Measurements from ENCODE around the gene PDF.
"Not testable (repeated sequence)": the region's sequence is repeated elsewhere in the genome, so short reads cannot be mapped to it uniquely, and the experiment has no call there.

PDF gene

DNA sequence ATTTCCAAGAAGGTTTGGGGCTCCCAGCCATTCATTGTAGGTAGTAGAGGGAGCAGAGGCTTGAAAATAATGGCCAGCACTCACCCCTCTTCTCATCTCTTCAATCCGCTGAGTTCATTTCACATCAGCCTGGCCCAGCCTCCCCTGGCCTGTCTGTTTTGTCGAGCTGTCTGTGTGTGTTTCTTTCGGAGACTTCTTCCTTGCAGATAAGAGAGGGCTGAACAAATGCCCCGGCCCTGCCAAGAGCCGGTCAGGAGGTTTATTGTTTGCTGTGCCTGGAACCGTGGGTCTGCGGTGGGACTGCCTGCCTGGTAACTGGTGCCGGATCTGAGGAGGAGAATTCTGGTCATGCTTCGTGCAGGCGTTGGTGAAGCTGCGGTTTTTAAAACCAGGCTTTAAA, 15.9 kb downstream of the PDF start:
- DNase-seq: no peak

DNA sequence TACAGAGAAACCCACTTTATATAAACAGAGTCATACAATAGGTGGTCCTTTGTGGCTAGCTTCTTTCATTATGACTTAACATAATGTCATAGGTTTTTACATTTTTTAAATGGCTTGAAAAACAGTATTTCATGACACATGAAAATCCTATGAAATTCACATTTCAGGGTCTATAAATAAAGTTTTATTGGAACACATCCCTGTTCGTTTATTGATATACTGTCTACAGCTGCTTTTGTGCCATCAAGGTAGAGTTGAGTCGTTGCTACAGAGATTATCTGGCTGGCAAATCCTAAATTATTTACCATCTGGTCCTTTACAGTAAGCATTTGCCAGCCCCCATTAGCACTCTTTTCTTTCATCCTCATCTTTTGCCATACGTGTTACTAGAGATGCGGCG, 16.9 kb downstream of the PDF start:
- DNase-seq: no peak

DNA sequence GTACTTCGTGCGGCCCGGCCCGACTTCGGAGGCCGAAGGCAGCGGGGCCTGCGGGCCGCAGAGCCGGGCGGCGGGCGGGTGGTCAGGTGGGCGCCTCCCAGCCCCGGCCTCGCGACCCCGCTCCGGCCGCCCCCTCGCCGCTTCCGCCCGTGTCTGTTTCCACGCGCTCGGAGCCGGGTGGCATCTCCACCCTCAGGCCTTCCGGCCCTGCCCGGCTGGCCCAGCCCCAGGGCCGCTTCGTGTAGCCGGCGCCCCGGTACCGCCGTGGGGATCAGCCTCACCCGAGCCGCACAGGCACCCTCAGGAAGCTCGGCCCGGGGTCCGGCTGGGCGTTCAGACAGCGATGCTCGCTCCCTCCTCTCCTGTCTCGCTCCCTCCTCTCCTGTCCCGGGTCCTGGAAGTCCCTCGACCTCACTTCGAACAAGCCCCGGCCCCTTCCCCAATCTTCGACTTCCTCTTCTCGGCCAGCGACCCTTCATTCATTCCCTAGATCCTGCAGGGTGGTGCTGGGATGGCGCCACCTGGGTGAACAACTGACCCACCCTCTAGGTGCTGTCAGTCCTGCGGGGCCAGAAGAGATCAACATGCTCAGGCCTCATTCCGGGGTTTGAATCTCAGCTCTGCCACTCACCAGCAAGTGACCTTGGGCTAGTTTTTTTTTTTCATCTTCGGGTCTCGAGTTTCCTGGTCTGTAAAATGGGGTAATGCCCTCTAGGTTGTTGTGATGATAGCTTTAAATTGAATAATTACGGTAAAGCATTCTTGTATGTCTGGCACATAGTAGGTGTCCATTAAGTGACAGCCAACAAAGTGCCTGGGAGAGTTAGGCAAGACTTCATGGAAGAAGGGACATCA, 18.6 kb downstream of the PDF start:
- no peak for DNase-seq

DNA sequence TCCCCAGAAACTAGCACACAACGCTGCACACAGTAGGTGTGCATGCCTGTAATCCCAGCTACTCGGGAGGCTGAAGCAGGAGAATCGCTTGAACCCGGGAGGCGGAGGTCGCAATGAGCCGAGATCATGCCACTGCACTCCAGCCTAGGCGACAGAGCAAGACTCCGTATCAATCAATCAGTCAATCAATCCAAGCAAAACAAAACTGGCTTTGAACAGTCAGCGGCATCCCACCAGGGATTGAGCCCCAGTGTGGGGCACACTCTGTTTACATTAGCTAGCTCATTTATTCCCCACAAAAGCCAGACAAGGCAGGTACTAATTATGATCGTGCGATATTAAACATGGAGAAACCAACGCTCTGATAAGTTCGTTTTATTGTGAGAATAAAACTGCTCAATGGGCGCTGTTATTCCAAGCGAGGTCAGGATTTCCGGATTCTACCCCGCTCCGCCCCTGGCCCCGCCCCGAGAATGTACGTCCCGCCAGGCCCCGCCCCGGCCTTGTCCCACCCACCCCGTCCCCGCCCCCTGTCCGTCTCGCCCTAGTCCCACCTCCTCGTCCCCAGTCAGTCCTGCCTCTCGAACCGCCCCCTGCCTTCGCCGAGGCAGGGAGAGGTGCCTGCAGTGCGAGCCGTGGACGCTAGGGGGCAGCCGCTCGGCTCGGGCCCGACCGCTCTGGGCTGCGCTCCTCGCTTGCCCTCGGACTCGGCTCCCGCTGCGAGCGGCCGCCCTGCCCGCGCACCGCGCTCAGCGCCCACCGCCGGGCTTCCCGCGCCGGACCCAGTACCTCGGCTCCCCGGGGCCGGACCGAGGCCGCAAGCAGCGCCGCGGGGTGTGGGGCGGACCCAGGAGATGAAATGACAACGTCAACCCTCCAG, 19.5 kb downstream of the PDF start, which contains the start of gene VPS4A:
Gene VPS4A (plus strand): TSS at position 698 of the 880 bp plus-strand sequence. CDS start 162 bp downstream, at position 860.
- DNase-seq: peak; percentile 77

GRCh38 chr16:69309316-69309715, 21.1 kb downstream of the PDF start:
- DNase-seq: no peak

GRCh38 chr16:69307856-69308255, 22.5 kb downstream of the PDF start:
- no peak for DNase-seq

GRCh38 chr16:69307091-69307490, 23.3 kb downstream of the PDF start:
- DNase-seq: no peak

- no peak for DNase-seq
Measured at GRCh38 chr16:69306031-69306430, 24.4 kb downstream of the PDF start.

DNA sequence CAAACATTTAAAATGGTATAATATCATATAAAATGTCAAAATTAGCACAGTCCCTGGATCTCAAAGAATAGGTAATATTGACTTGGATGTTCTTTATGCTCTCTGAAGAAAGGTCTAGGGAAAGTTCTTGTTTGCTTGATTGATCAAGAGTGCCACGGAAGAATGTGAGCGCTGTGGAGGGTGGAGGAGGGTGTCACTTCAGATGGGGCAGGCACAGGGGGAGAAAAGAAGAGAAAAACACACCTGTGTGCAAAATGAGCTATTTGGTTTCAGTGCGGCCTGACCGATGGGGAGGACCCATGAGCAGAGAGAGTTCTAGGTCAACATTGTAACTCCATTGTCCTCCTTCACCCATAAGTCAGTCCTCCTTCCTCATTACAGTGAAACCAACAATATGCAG, 28.1 kb downstream of the PDF start:
- no peak for DNase-seq

DNA sequence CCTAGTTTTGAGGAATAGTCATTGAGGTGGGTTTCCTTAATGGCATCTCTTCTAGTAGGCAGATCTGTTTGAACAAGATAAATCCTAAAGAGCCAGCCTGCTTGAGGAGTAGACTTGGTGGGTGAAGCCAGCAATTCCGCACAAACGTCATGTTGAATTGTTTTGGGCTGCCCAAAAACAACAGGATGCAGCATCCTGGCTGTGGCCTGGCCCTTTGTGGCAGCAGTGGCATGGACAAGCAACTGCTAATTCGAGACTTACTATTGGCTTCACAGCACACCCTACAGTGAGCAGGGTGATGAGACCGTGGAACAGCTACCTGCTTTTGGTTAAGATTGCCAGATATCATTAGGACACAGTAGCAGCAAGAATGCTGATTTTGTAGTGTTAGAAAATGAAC, 28.5 kb downstream of the PDF start:
- DNase-seq: no peak

- DNase-seq: no peak
Measured at GRCh38 chr16:69301187-69301586, 29.2 kb downstream of the PDF start.

DNA sequence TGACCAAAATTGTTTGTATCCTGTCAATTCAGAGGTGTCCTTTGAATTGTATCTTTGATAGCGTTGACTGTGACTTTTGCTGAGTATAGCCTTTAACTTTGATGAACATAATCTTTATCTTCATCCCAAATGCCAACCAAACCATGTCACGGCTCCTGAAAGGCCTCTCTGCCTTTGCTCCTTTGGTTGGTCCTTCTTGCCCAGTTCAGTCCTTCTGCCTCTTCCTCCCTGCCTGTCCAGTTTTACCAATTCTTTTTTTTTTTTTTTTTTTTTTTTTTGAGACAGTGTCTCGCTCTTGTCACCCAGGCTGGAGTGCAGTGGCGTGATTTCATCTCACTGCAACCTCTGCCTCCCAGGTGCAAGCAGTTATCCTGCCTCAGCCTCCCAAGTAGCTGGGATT, 32.1 kb downstream of the PDF start:
- DNase-seq: no peak

DNA sequence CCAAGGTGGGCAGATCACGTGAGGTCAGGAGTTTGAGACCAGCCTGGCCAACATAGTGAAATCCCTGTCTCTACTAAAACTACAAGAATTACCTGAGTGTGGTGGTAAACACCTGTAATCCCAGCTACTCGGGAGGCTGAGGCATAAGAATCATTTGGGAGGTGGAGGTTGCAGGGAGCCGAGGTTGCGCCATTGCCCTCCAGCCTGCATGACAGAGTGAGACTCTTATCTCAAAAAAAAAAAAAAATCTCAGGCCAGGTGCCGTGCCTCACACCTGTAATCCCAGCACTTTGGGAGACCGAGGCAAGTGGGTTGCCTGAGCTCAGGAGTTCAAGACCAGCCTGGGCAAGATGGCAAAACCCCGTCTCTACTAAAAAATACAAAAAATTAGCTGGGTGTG, 33.6 kb downstream of the PDF start:
- DNase-seq: not testable (repeated sequence)

DNA sequence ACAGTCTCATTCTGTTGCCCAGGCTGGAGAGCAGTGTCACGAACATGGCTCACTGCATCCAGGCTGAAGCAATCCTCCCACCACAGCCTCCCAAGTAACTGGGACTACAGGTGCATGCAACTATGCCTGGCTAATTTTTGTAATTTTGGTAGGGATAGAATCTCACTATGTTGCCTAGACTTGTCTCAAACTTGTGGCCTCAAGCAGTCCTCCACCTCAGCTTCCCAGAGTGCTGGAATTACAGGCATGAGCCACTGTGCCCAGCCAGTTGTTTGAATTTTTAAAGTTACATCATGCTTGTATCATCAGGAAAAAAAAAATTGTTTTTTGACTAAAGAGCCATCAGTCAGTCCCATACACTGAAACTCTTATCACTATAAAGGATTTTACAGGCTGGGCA, 36.3 kb downstream of the PDF start:
- no peak for DNase-seq

- DNase-seq: no peak
Measured at GRCh38 chr16:69293401-69293800, 37.0 kb downstream of the PDF start.

DNA sequence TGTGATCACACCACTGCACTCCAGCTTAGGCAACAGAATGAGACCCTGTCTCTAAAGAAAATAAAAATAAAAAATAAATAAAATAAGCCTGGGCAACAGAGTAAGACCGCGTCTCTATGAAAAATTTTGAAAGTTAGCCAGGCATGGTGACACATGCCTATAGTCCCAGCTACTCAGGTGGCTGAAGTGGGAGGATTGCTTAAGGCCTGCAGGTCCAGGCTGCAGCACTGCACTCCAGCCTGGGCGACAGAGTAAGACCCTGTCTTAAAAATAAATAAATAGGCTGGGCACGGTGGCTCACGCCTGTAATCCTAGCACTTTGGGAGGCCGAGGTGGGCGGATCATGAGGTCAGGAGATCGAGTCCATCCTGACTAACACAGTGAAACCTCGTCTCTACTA, 38.7 kb downstream of the PDF start:
- not testable (repeated sequence) for DNase-seq

- peak; percentile 27 for DNase-seq
Measured at GRCh38 chr16:69286941-69287713, 43.3 kb downstream of the PDF start.

DNA sequence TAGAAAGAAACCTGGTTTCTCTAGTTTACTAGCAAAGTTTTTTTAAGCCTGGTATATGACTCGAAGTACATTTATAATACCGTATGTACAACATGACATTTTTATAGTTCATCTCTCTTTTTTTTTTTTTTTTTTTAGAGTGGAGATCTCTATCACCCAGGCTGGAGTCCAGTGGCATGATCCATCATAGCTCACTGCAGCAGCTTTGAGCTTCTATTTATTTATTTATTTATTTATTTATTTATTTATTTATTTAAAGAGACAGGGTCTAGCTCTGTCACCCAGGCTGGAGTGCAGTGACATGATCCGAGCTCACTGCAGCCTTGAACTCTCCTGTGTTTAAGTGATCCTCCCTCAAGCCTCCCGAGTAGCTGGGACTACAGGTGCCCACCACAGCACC, 45.1 kb downstream of the PDF start:
- no peak for DNase-seq

GRCh38 chr16:69283851-69284250, 46.5 kb downstream of the PDF start:
- DNase-seq: no peak

DNA sequence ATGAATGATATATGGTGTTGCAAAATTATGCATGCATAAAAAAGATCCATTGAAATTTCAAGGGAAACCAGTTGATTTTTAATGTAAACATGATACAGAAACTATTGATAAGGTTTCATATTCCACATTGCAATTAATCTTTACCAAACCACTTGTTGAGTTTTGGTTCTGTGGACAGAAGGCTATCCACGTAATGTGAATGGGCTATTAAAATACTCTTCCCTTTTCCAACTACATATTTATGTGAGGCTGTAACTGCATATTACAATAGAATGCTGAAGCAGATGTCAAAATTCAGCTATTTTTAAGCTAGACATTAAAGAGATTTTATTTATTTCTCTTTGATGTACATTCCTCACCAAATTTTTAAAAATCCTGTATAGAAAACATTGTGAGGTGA, 53.0 kb downstream of the PDF start:
- no peak for DNase-seq
